Vagina (tissue), 2 donors: ENCODE data around the gene MUS81. TPM values are rescaled to one million over a fixed set of nuclear protein-coding genes. Genes with fewer than 3 reads are reported as not detected.
A peak's percentile ranks its signal among the peaks of the same experiment; 100 is the strongest.

Experiments
- DNase-seq, 2 donors: peaks; one replicate each; pipeline ENCODE4 v3.0.0-alpha.2; 2017; ENCODE audit errors: extremely low spot score in 2 of 2
- H3K27ac ChIP-seq: fragments of 200-600 bp; sonication (generic); one replicate; pipeline ENCODE4 v1.5.1; 2019
- H3K27me3 ChIP-seq: fragments of 200-600 bp; sonication (generic); one replicate; pipeline ENCODE4 v1.5.1; 2019
- H3K36me3 ChIP-seq, 2 donors: fragments of 200-600 bp; sonication (generic); one replicate each; pipeline ENCODE4 v1.5.1; 2017 to 2019
- H3K4me1 ChIP-seq: fragments of 200-600 bp; sonication (generic); one replicate; pipeline ENCODE4 v1.5.1; 2019
- H3K4me3 ChIP-seq, 2 donors: fragments of 200-600 bp; sonication (generic); 1 replicate in 1 of 2; 2 replicates in 1 of 2; pipeline ENCODE4 v1.5.1; 2016 to 2019
- H3K9me3 ChIP-seq: fragments of 200-600 bp; sonication (generic); one replicate; pipeline ENCODE4 v1.5.1; 2019
- POLR2A ChIP-seq, 2 donors: fragments of 450-650 bp; IDR thresholded peaks; one replicate each; pipeline ENCODE4 v1.6.1; 2017; ENCODE audit warnings: antibody characterized with exemption in 2 of 2, mild to moderate bottlenecking in 2 of 2, moderate library complexity in 2 of 2
- POLR2AphosphoS5 ChIP-seq, 2 donors: sonication (generic); formaldehyde crosslinking; IDR thresholded peaks; one replicate each; pipeline ENCODE4 v1.9.0; 2017; ENCODE audit warnings: antibody characterized with exemption in 2 of 2, mild to moderate bottlenecking in 2 of 2, low read depth in 1 of 2; ENCODE audit not compliant: insufficient read depth in 1 of 2
- intact Hi-C: fragments of 100-400 bp; cut with DNase I; formaldehyde crosslinking; loops from one replicate; pipeline ENCODE4 v1.15.1; 2023
- total RNA-seq: library from RNA; depleted of rRNA; stranded (reverse); fragments of >200 nt; gene quantifications from one replicate; pipeline ENCODE4 v1.2.3, GENCODE V29; 2016
- TF ChIP-seq, protein P1 (sequence below), 3 experiments: fragments of 450-650 bp in 2 of 3; fragments of 200-600 bp in 1 of 3; sonication (generic) in 1 of 3; IDR thresholded peaks; one replicate each; pipeline ENCODE4 v1.5.1; 2017 to 2019; ENCODE audit warnings: antibody characterized with exemption in 3 of 3, mild to moderate bottlenecking in 2 of 3, moderate library complexity in 2 of 3

MUS81 gene
- total RNA-seq, 1 donor from 2014 or later: 48.9 TPM

DNA sequence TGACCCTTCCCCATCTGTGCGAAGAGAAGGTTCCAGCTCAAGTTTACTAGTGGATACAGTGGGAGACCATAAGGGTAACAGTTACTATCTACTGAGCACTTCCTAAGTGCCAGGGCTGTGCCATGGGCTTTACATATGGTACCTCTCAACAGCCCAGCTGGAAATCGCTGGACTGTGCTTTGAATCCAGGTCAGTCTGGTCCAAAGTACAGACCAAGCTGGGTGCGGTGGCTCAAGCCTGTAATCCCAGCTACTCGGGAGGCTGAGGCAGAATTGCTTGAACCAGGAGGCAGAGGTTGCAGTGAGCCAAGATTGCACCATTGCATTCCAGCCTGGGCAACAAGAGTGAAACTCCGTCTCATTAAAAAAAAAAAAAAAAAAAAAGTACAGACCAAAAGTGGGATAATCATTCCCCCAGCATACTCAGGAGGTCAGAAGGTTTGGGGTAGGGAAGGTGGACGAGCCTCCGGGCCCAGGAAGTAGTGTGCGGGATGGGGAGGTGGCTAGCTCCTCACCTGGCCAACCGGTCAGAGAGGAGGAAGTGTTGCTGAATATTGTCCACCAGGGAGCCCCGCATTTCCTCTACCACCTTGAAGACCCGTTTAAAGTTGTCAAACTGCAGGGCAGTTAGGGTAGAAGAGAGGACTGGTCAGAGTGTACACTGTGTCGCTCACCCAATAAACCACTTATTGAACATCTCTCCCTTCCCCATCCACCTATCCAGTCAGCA is 25.7 kb downstream of the MUS81 start:
- no peak for DNase-seq
- H3K27me3 ChIP-seq: no peaks in the 10 kb centered on the region
- intact Hi-C loops: loop anchor here (5.0 kb wide), 2 partner anchors 101 to 116 kb away; partner anchors contain the start of genes BANF1 and EIF1AD
- H3K9me3 ChIP-seq: no peaks in the 10 kb centered on the region
- H3K4me3 ChIP-seq: no peak overlapping the region
- H3K4me1 ChIP-seq: peaks cover 47% of the 10 kb centered on the region
- H3K27ac ChIP-seq: no peak overlapping the region
- no peak for TF ChIP-seq POLR2A (IDR thresholded peaks at IDR 0.05)
- TF ChIP-seq, protein P1, sequence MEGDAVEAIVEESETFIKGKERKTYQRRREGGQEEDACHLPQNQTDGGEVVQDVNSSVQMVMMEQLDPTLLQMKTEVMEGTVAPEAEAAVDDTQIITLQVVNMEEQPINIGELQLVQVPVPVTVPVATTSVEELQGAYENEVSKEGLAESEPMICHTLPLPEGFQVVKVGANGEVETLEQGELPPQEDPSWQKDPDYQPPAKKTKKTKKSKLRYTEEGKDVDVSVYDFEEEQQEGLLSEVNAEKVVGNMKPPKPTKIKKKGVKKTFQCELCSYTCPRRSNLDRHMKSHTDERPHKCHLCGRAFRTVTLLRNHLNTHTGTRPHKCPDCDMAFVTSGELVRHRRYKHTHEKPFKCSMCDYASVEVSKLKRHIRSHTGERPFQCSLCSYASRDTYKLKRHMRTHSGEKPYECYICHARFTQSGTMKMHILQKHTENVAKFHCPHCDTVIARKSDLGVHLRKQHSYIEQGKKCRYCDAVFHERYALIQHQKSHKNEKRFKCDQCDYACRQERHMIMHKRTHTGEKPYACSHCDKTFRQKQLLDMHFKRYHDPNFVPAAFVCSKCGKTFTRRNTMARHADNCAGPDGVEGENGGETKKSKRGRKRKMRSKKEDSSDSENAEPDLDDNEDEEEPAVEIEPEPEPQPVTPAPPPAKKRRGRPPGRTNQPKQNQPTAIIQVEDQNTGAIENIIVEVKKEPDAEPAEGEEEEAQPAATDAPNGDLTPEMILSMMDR (IDR thresholded peaks at IDR 0.05): no peak
- no peak for TF ChIP-seq POLR2AphosphoS5 (IDR thresholded peaks at IDR 0.05; ENCODE audit: insufficient read depth in 1 of 2, low read depth in 1 of 2)
- peaks cover 0 to 37% of the 10 kb centered on the region in 2 donors for H3K36me3 ChIP-seq

DNA sequence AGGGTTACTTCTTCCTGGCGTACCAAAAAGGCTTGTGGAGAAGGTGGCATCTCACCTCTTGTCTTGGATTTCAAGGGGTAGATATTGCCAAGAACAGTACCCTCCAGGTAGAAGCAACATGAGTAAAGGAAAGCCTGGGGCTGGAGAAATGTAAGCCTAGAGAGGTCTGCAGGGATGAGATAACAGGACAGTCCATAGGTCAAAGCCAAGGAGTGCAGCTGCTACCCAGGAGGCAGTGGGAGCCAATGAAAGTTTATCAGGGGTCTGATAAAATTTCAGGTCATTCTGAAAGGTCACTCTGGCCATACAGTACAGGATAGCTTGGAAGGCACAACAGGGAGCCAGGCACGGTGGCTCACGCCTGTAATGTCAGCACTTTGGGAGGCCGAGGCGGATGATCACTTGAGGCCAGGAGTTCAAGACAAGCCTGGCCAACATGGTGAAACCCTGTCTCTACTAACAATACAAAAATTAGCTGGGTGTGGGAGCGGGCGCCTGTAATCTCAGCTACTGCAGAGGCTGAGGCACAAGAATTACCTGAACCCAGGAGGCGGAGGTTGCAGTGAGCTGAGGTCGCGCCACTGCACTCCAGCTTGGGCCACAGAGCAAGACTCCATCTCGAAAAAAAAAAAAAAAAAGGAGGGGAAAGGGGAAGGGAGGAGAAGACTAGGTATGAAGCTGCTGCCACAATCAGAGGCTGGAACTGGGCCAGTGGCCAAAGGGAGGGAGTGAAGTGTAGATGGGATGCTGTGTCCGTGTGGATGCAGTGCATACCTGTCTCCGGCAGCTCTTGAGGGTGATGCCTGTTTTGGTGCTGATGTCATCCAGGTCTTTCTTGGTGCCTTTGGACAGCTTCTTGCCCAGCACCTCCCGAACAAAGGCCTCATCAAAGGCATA is 26.8 kb downstream of the MUS81 start:
- Histone ChIP-seq H3K27me3 (no peaks in the 10 kb centered on the region), H3K36me3 (peaks cover 0 to 35% of the 10 kb centered on the region in 2 donors), H3K4me1 (peaks cover 58% of the 10 kb centered on the region), H3K27ac (peak overlapping the region; percentile 97), H3K4me3 (peak overlapping the region; percentile 69 to 86), H3K9me3 (no peaks in the 10 kb centered on the region)
- TF ChIP-seq POLR2AphosphoS5 (IDR thresholded peaks at IDR 0.05; ENCODE audit: insufficient read depth in 1 of 2, low read depth in 1 of 2) (no peak), POLR2A (IDR thresholded peaks at IDR 0.05) (no peak)
- TF ChIP-seq, protein P1 (IDR thresholded peaks at IDR 0.05): no peak
- intact Hi-C loops: loop anchor here (5.0 kb wide), 2 partner anchors 100 to 115 kb away; partner anchors contain the start of genes BANF1 and EIF1AD
- DNase-seq: no peak

DNA sequence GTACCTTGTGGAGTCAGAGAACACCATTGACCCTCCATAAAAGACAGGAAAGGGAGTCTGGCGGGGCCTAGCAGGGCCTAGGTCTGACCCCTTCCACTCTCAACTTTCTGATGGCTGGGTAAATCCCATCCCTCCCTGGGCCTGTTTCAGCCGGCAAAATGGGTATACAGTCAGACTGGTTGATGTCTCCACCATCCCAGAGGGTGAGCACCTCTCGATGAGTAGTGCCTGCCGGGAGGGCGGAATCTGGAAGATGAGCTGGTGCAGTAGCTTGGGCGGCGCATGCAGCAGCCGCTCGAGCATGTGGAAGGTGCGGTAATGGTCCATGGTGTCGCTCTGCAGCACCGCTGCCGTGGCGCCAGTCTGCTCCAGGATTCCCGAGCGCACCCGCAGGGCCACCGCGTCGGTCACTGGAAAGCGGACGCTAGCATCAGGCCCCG is 27.5 kb downstream of the MUS81 start:
- intact Hi-C loops: loop anchor here (5.0 kb wide), 2 partner anchors 100 to 115 kb away; partner anchors contain the start of genes BANF1 and EIF1AD
- Histone ChIP-seq H3K27ac (peak overlapping the region; percentile 97), H3K36me3 (peaks cover 0 to 28% of the 10 kb centered on the region in 2 donors), H3K4me3 (peak overlapping the region; percentile 69 to 86), H3K4me1 (peaks cover 65% of the 10 kb centered on the region), H3K9me3 (no peaks in the 10 kb centered on the region), H3K27me3 (no peaks in the 10 kb centered on the region)
- TF ChIP-seq POLR2A (IDR thresholded peaks at IDR 0.05): no peak
- no peak for DNase-seq

DNA sequence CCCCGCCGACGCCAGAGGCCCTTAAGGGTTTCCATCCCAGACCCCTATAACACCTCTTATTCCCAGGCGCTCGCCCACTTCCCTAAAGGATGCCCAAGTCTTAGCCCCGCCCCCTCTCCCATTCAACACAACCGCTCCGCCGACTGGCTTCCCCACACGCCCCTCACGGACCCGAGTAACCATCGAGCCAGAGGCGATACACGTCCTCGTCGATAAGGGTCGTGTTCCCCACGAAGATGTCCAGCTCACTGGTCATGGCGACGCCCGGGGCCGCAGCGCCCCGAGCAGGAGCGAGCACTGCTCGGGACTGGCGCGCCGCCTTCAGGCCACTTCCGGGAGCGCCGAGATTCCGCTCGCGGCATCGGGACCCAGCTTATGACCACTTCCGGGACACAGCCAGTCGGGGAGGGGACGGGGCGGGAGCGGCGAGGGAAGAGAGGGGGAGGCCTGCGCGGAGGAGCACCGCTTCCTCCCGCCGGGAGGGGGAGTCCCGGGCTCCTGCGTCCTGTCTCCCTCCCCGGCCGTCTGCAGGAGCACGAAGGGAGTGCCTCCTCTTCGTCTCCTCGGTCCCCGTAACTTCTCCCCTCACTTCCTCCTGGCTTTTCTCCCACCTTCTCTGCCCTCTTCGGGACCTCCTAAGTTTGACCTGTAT is 28.1 kb downstream of the MUS81 start, which contains the start of gene FIBP:
Gene FIBP (minus strand): TSS at position 309 of the 652 bp plus-strand sequence. CDS start 53 bp downstream, at position 256.
- peaks cover 70% of the 10 kb centered on the region for H3K4me1 ChIP-seq
- intact Hi-C loops: loop anchor here (5.0 kb wide), 2 partner anchors 99 to 114 kb away; partner anchors contain the start of genes BANF1 and EIF1AD

More for the DNA sequence above, 28.1 kb downstream of the MUS81 start, which contains the start of gene FIBP:
- DNase-seq: peak in 1 of 2 donors; percentile 98
- Histone ChIP-seq H3K27me3 (no peaks in the 10 kb centered on the region), H3K4me3 (peak within 1 kb of the TSS; percentile 69 to 86), H3K27ac (peak within 1 kb of the TSS; percentile 97), H3K9me3 (no peaks in the 10 kb centered on the region), H3K36me3 (peaks cover 0 to 24% of the 10 kb centered on the region in 2 donors)
- TF ChIP-seq POLR2AphosphoS5 (IDR thresholded peaks at IDR 0.05; ENCODE audit: insufficient read depth in 1 of 2, low read depth in 1 of 2) (peak; percentile 93 to 98), POLR2A (IDR thresholded peaks at IDR 0.05) (peak in 1 of 2 donors; percentile 87)
- TF ChIP-seq, protein P1 (IDR thresholded peaks at IDR 0.05): peak; percentile 72 to 95 (median 80)
